H9 (cell line): ENCODE data around the gene EXOC8. TPM values are rescaled to one million over a fixed set of nuclear protein-coding genes. Genes with fewer than 3 reads are reported as not detected.
A peak's percentile ranks its signal among the peaks of the same experiment; 100 is the strongest.

ENCODE experiments used
- DNase-seq: peaks from one replicate; pipeline ENCODE4 v3.0.0-alpha.2; 2017
- H2AFZ ChIP-seq: one replicate; pipeline ENCODE4 v1.6.1; 2013; ENCODE audit warnings: mild to moderate bottlenecking, low read length, control low read depth, moderate library complexity
- H2AK5ac ChIP-seq: 2 replicates; pipeline ENCODE4 v1.6.1; 2013; ENCODE audit warnings: low read length, control low read depth, mixed read lengths; ENCODE audit not compliant: insufficient read length
- H2BK120ac ChIP-seq: one replicate; pipeline ENCODE4 v1.6.1; 2013; ENCODE audit warnings: low read depth, mild to moderate bottlenecking, low read length, control low read depth, inconsistent platforms; ENCODE audit not compliant: poor library complexity, severe bottlenecking
- H2BK12ac ChIP-seq: 2 replicates; pipeline ENCODE4 v1.6.1; 2013; ENCODE audit warnings: low read length, control low read depth, mixed read lengths, low read depth; ENCODE audit not compliant: insufficient read length
- H2BK15ac ChIP-seq: 2 replicates; pipeline ENCODE4 v1.6.1; 2013; ENCODE audit warnings: low read depth, low read length, control low read depth
- H2BK20ac ChIP-seq: one replicate; pipeline ENCODE4 v1.6.1; 2013; ENCODE audit warnings: low read depth, mild to moderate bottlenecking, low read length, control low read depth, inconsistent platforms; ENCODE audit not compliant: poor library complexity, severe bottlenecking
- H2BK5ac ChIP-seq: 2 replicates; pipeline ENCODE4 v1.6.1; 2013; ENCODE audit warnings: low read length, control low read depth, mixed read lengths; ENCODE audit not compliant: insufficient read length
- H3K14ac ChIP-seq: 2 replicates; pipeline ENCODE4 v1.6.1; 2013; ENCODE audit warnings: low read length, control low read depth; ENCODE audit not compliant: insufficient read depth
- H3K18ac ChIP-seq: 2 replicates; pipeline ENCODE4 v1.6.1; 2013; ENCODE audit warnings: low read depth, mild to moderate bottlenecking, mixed read lengths, low read length, control low read depth; ENCODE audit not compliant: insufficient read length
- H3K23ac ChIP-seq: 2 replicates; pipeline ENCODE4 v1.6.1; 2013; ENCODE audit warnings: low read length, control low read depth, mixed read lengths, low read depth; ENCODE audit not compliant: insufficient read length
- H3K23me2 ChIP-seq: 2 replicates; pipeline ENCODE4 v1.6.1; 2013; ENCODE audit warnings: low read depth, mild to moderate bottlenecking, mixed read lengths, low read length, control low read depth; ENCODE audit not compliant: insufficient read length, poor library complexity, severe bottlenecking
- H3K27ac ChIP-seq: 2 replicates; pipeline ENCODE4 v1.5.1; 2013; ENCODE audit warnings: low read length, control low read depth, mixed read lengths, low read depth; ENCODE audit not compliant: insufficient read length
- H3K27me3 ChIP-seq: 2 replicates; pipeline ENCODE4 v1.6.1; 2013; ENCODE audit warnings: low read length, control low read depth, inconsistent platforms; ENCODE audit not compliant: insufficient read depth
- H3K4ac ChIP-seq: 2 replicates; pipeline ENCODE4 v1.6.1; 2013; ENCODE audit warnings: low read depth, mild to moderate bottlenecking, control low read depth, inconsistent platforms, low read length, moderate library complexity
- H3K4me1 ChIP-seq: 2 replicates; pipeline ENCODE4 v1.6.1; 2013; ENCODE audit warnings: low read length, control low read depth, inconsistent platforms; ENCODE audit not compliant: insufficient read depth
- H3K4me2 ChIP-seq: 2 replicates; pipeline ENCODE4 v1.6.1; 2013; ENCODE audit warnings: low read length, control low read depth, mixed read lengths; ENCODE audit not compliant: insufficient read length, insufficient read depth
- H3K56ac ChIP-seq: 2 replicates; pipeline ENCODE4 v1.6.1; 2013; ENCODE audit warnings: low read depth, mild to moderate bottlenecking, mixed read lengths, low read length, control low read depth; ENCODE audit not compliant: insufficient read length
- H3K79me1 ChIP-seq: 2 replicates; pipeline ENCODE4 v1.6.1; 2013; ENCODE audit warnings: low read depth, mild to moderate bottlenecking, moderate library complexity, low read length, control low read depth, inconsistent platforms; ENCODE audit not compliant: insufficient read depth, poor library complexity, severe bottlenecking
- H3K79me2 ChIP-seq: 2 replicates; pipeline ENCODE4 v1.6.1; 2013; ENCODE audit warnings: low read length, control low read depth, inconsistent platforms; ENCODE audit not compliant: insufficient read depth
- H3K9ac ChIP-seq: 2 replicates; pipeline ENCODE4 v1.6.1; 2013; ENCODE audit warnings: low read length, control low read depth, mixed read lengths; ENCODE audit not compliant: insufficient read length; ENCODE audit errors: extremely low read depth
- H3K9me3 ChIP-seq: one replicate; pipeline ENCODE4 v1.6.1; 2013; ENCODE audit warnings: low read depth, low read length, inconsistent platforms; ENCODE audit not compliant: control insufficient read depth
- H3T11ph ChIP-seq: one replicate; pipeline ENCODE4 v1.6.1; 2013; ENCODE audit warnings: mild to moderate bottlenecking, low read length, control low read depth, inconsistent platforms
- H4K20me1 ChIP-seq: one replicate; pipeline ENCODE4 v1.6.1; 2013; ENCODE audit not compliant: control insufficient read depth, insufficient read length, insufficient read depth
- H4K5ac ChIP-seq: 2 replicates; pipeline ENCODE4 v1.6.1; 2013; ENCODE audit warnings: low read depth, mild to moderate bottlenecking, mixed read lengths, low read length, control low read depth; ENCODE audit not compliant: insufficient read length
- H4K8ac ChIP-seq: replicated peaks from 2 replicates; pipeline ENCODE4 v1.6.1; 2013; ENCODE audit warnings: low read length, control low read depth, mixed read lengths, low read depth; ENCODE audit not compliant: insufficient read length
- H4K91ac ChIP-seq: 2 replicates; pipeline ENCODE4 v1.6.1; 2013; ENCODE audit warnings: low read depth, mild to moderate bottlenecking, moderate library complexity, mixed read lengths, low read length, control low read depth; ENCODE audit not compliant: insufficient read length
- H3K27ac Mint-ChIP-seq, 3 experiments: 2 replicates in 2 of 3; 3 replicates in 1 of 3; pipeline ENCODE4 v1.8.0; 2020 to 2021; ENCODE audit warnings: mixed read lengths in 3 of 3, mild to moderate bottlenecking in 1 of 3, moderate library complexity in 1 of 3
- H3K27me3 Mint-ChIP-seq: 2 replicates; pipeline ENCODE4 v1.8.0; 2021; ENCODE audit warnings: low read depth, mild to moderate bottlenecking, moderate library complexity, mixed read lengths
- H3K36me3 Mint-ChIP-seq, 3 experiments: 2 replicates in 2 of 3; 3 replicates in 1 of 3; pipeline ENCODE4 v1.8.0; 2020 to 2021; ENCODE audit warnings: low read depth in 3 of 3, mixed read lengths in 3 of 3; ENCODE audit not compliant: insufficient read depth in 1 of 3
- H3K4me1 Mint-ChIP-seq, 2 experiments: 2 replicates each; pipeline ENCODE4 v1.8.0; 2020; ENCODE audit warnings: mixed read lengths in 2 of 2
- H3K4me3 Mint-ChIP-seq, 2 experiments: 2 replicates in 1 of 2; 3 replicates in 1 of 2; pipeline ENCODE4 v1.8.0; 2020 to 2021; ENCODE audit warnings: mild to moderate bottlenecking in 2 of 2, mixed read lengths in 2 of 2, moderate library complexity in 1 of 2
- H3K9me3 Mint-ChIP-seq, 2 experiments: 2 replicates in 1 of 2; 3 replicates in 1 of 2; pipeline ENCODE4 v1.8.0; 2020; ENCODE audit warnings: mild to moderate bottlenecking in 2 of 2, mixed read lengths in 2 of 2, moderate library complexity in 1 of 2
- WGBS: extraction: QIAGEN DNeasy Blood & Tissue Kit; methylation state at CpG from one replicate; pipeline ENCODE4 v1.1.7; 2013; ENCODE audit warnings: missing lambda C conversion rate, low lambda C conversion rate, mixed read lengths; ENCODE audit not compliant: insufficient read length; ENCODE audit errors: extremely low coverage; 5-methylcytosine and 5-hydroxymethylcytosine counted together
- total RNA-seq: library from RNA; stranded (reverse); gene quantifications from 2 replicates; pipeline ENCODE4 v1.2.1, GENCODE V29; 2021
- TF ChIP-seq, protein P1 (sequence below): fragments of 200-600 bp; sonication (generic); conservative IDR thresholded peaks from 3 replicates; pipeline ENCODE4 v1.8.0; 2021; ENCODE audit warnings: antibody characterized with exemption, mild to moderate bottlenecking

Gene EXOC8
- total RNA-seq, 1 experiment from 2014 or later = 10.8 TPM

GRCh38 chr1:231334079-231334666, 3.5 kb downstream of the EXOC8 start:
- H2BK120ac ChIP-seq = no peak overlapping the region
- H3K9me3 ChIP-seq = no peaks in the 10 kb centered on the region
- peaks cover 8% of the 10 kb centered on the region; the same call in 1 of the 2 replicates for H3K4me1 ChIP-seq
- peak overlapping the region; percentile 49 to 78 for H3K4me3 Mint-ChIP-seq
- no peak overlapping the region for H2BK15ac ChIP-seq
- no CpG with 5 or more reads among the region's 1 CpG for WGBS
- no peak overlapping the region for H3T11ph ChIP-seq
- H3K9me3 Mint-ChIP-seq = peaks cover 2 to 4% of the 10 kb centered on the region in 2 experiments; a peak in 2 of 5 replicates
- no peak overlapping the region for H4K8ac ChIP-seq
- peaks cover 16% of the 10 kb centered on the region for H3K23me2 ChIP-seq
- H3K27ac ChIP-seq = no peak overlapping the region
- TF ChIP-seq, protein P1, sequence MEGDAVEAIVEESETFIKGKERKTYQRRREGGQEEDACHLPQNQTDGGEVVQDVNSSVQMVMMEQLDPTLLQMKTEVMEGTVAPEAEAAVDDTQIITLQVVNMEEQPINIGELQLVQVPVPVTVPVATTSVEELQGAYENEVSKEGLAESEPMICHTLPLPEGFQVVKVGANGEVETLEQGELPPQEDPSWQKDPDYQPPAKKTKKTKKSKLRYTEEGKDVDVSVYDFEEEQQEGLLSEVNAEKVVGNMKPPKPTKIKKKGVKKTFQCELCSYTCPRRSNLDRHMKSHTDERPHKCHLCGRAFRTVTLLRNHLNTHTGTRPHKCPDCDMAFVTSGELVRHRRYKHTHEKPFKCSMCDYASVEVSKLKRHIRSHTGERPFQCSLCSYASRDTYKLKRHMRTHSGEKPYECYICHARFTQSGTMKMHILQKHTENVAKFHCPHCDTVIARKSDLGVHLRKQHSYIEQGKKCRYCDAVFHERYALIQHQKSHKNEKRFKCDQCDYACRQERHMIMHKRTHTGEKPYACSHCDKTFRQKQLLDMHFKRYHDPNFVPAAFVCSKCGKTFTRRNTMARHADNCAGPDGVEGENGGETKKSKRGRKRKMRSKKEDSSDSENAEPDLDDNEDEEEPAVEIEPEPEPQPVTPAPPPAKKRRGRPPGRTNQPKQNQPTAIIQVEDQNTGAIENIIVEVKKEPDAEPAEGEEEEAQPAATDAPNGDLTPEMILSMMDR = no peak
- peaks cover 12% of the 10 kb centered on the region; the same call in 1 of the 2 replicates for H3K79me2 ChIP-seq
- H3K79me1 ChIP-seq = no peaks in the 10 kb centered on the region
- H4K91ac ChIP-seq = no peak overlapping the region
- H3K27me3 Mint-ChIP-seq = peaks cover 2% of the 10 kb centered on the region; the same call in 1 of the 2 replicates
- H4K5ac ChIP-seq = no peak overlapping the region
- H3K23ac ChIP-seq = no peak overlapping the region
- no peak overlapping the region for H2AK5ac ChIP-seq
- no peaks in the 10 kb centered on the region for H3K27me3 ChIP-seq
- no peak overlapping the region for H3K18ac ChIP-seq
- no peak overlapping the region for H3K9ac ChIP-seq
- no peak overlapping the region for H2BK20ac ChIP-seq
- no peak overlapping the region for H3K14ac ChIP-seq
- peaks cover 34 to 35% of the 10 kb centered on the region in 2 experiments for H3K4me1 Mint-ChIP-seq
- no peak for DNase-seq
- peak overlapping the region; percentile 36 for H3K4me2 ChIP-seq
- no peak overlapping the region for H3K4ac ChIP-seq
- no peak overlapping the region for H2BK12ac ChIP-seq
- peak overlapping the region in 1 of 3 experiments; percentile 60; a peak in 1 of 7 replicates for H3K27ac Mint-ChIP-seq
- no peak overlapping the region for H3K56ac ChIP-seq
- no peak overlapping the region for H2BK5ac ChIP-seq
- H3K36me3 Mint-ChIP-seq = peaks cover 2 to 8% (median 3%) of the 10 kb centered on the region in 3 experiments; a peak in 6 of 7 replicates
- no peak overlapping the region for H2AFZ ChIP-seq
- H4K20me1 ChIP-seq = no peaks in the 10 kb centered on the region
